Left ventricle myocardium superior (tissue), 1 donor: ENCODE data around the gene TP53AIP1. TPM values are rescaled to one million over a fixed set of nuclear protein-coding genes. Genes with fewer than 3 reads are reported as not detected.
A peak's percentile ranks its signal among the peaks of the same experiment; 100 is the strongest.
"Not testable (repeated sequence)": the region's sequence is repeated elsewhere in the genome, so short reads cannot be mapped to it uniquely, and the experiment has no call there.

Experiments used
- ATAC-seq: fragments of 200-7000 bp; cut with Tn5 transposase; one replicate; pipeline ENCODE4 v1.9.1; 2020; ENCODE audit warnings: mild to moderate bottlenecking, moderate library complexity
- DNase-seq: peaks from one replicate; pipeline ENCODE4 v3.0.0-alpha.2; 2020
- intact Hi-C: fragments of 100-400 bp; cut with micrococcal nuclease; formaldehyde crosslinking; loops from one replicate; pipeline ENCODE4 v1.11.0; 2022
- total RNA-seq: library from RNA; stranded (reverse); fragmentation: NEBNext Ultra II Directional; extraction: Animal tissue kit (Norgen Biotek cat#: 25700); gene quantifications from one replicate; pipeline ENCODE4 v1.2.1, GENCODE V29; 2021
- donor health status: DM: no; HTN: yes; CAD: no; lungs with severe emphysema.

Gene TP53AIP1
- total RNA-seq, 1 donor from 2014 or later, result not detected

- intact Hi-C loops, result no loop called here
- no peak for ATAC-seq
- no peak for DNase-seq
Measured at GRCh38 chr11:128928400-128928799, 14.3 kb downstream of the TP53AIP1 start.

- DNase-seq (no peak), ATAC-seq (no peak)
- intact Hi-C loops, result no loop called here
Measured at GRCh38 chr11:128927683-128928336, 14.9 kb downstream of the TP53AIP1 start.

GRCh38 chr11:128927108-128927461, 15.6 kb downstream of the TP53AIP1 start:
- DNase-seq (no peak), ATAC-seq (no peak)
- intact Hi-C loops, result no loop called here

GRCh38 chr11:128926437-128927107, 16.1 kb downstream of the TP53AIP1 start:
- DNase-seq (no peak), ATAC-seq (no peak)
- intact Hi-C loops, result no loop called here

- intact Hi-C loops, result no loop called here
- no peak for ATAC-seq
- DNase-seq, result no peak
Measured at GRCh38 chr11:128926000-128926399, 16.7 kb downstream of the TP53AIP1 start.

GRCh38 chr11:128925250-128925600, 17.4 kb downstream of the TP53AIP1 start:
- intact Hi-C loops, result no loop called here
- ATAC-seq (no peak), DNase-seq (no peak)

- ATAC-seq (no peak), DNase-seq (no peak)
- intact Hi-C loops, result no loop called here
Measured at GRCh38 chr11:128924510-128925249, 18.0 kb downstream of the TP53AIP1 start.

- intact Hi-C loops, result no loop called here
- no peak for DNase-seq
- no peak for ATAC-seq
Measured at GRCh38 chr11:128924104-128924503, 18.6 kb downstream of the TP53AIP1 start.

GRCh38 chr11:128921793-128922192, 20.9 kb downstream of the TP53AIP1 start:
- intact Hi-C loops, result no loop called here
- DNase-seq (no peak), ATAC-seq (no peak)

GRCh38 chr11:128920666-128921065, 22.0 kb downstream of the TP53AIP1 start:
- no peak for DNase-seq
- ATAC-seq, result no peak
- intact Hi-C loops, result no loop called here

- intact Hi-C loops, ATAC-seq, DNase-seq: not testable (repeated sequence)
Measured at GRCh38 chr11:128919635-128920034, 23.0 kb downstream of the TP53AIP1 start.

GRCh38 chr11:128919216-128919615, 23.5 kb downstream of the TP53AIP1 start:
- ATAC-seq (no peak), DNase-seq (no peak)
- intact Hi-C loops, result no loop called here

GRCh38 chr11:128917144-128917724, 25.4 kb downstream of the TP53AIP1 start:
- intact Hi-C loops, result no loop called here
- DNase-seq (no peak), ATAC-seq (peak; percentile 53)

- intact Hi-C loops, result no loop called here
- no peak for ATAC-seq
Measured at GRCh38 chr11:128916681-128917080, 26.0 kb downstream of the TP53AIP1 start.

GRCh38 chr11:128916037-128916572, 26.6 kb downstream of the TP53AIP1 start:
- intact Hi-C loops, result no loop called here
- DNase-seq, result no peak
- ATAC-seq, result no peak

More at GRCh38 chr11:128916681-128917080, 26.0 kb downstream of the TP53AIP1 start:
- DNase-seq, result no peak

- intact Hi-C loops, result no loop called here
- DNase-seq (no peak), ATAC-seq (peak; percentile 83)
Measured at GRCh38 chr11:128915149-128915521, 27.5 kb downstream of the TP53AIP1 start.

GRCh38 chr11:128914216-128915148, 28.2 kb downstream of the TP53AIP1 start:
- DNase-seq, result no peak
- intact Hi-C loops, result no loop called here
- peak; percentile 27 for ATAC-seq

GRCh38 chr11:128913806-128914205, 28.9 kb downstream of the TP53AIP1 start:
- ATAC-seq (no peak), DNase-seq (no peak)
- intact Hi-C loops, result no loop called here

GRCh38 chr11:128911701-128912100, 31.0 kb downstream of the TP53AIP1 start:
- intact Hi-C loops, result no loop called here
- ATAC-seq (no peak), DNase-seq (no peak)
